ENCODE measurements around the gene CIT.
A peak's percentile ranks its signal among the peaks of the same experiment; 100 is the strongest.
"Not testable (repeated sequence)": the region's sequence is repeated elsewhere in the genome, so short reads cannot be mapped to it uniquely, and the experiment has no call there.

CIT gene

DNA sequence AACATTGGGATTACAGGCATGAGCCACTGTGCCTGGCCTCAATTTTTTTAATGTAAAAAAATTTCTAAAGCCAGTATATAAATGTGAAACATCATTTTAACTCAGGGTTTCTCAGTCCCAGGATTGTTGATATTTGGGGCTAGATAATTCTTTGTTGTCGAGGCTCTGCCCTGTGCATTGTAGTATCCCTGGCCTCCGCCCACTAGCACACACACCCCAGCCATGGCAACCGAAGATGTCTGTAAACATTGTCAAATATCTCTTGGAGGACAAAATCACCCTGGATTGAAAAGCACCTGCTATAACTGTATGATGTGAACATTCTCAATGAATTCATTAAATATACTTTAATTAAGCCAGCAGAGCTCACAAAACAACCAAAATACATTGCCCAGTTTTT is 8.4 kb upstream of the CIT start:
- peaks cover 30% of the 10 kb centered on the region for H3K27me3 Mint-ChIP-seq (ENCODE audit: low read depth)

DNA sequence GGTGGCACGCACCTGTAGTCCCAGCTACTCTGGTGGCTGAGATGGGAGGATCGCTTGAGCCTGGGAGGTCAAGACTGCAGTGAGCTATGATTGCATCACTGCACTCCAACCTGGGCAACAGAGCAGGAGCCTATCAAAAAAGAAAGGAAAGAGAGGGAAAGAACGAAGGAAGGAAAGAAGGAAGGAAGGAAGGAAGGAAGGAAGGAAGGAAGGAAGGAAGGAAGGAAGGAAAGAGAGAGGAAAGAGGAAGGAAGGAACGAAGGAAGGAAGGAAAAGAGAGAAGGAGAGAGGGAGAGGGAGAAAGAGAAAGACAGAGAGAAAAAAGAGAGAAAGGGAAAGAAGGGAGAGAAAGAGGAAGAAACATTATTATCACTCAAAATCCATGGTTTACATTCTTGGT is 6.7 kb upstream of the CIT start:
- peaks cover 32% of the 10 kb centered on the region for H3K27me3 Mint-ChIP-seq (ENCODE audit: low read depth)
- not testable (repeated sequence) for H3K4me3 Mint-ChIP-seq; H3K27ac Mint-ChIP-seq; H3K36me3 Mint-ChIP-seq (ENCODE audit: low read depth); H3K9me3 Mint-ChIP-seq; DNase-seq (ENCODE audit: low spot score); H3K4me1 Mint-ChIP-seq (ENCODE audit: low read depth)

More for the DNA sequence above, 8.4 kb upstream of the CIT start:
- H3K4me3 Mint-ChIP-seq: no peak overlapping the region
- H3K9me3 Mint-ChIP-seq: no peaks in the 10 kb centered on the region
- no peaks in the 10 kb centered on the region for H3K4me1 Mint-ChIP-seq (ENCODE audit: low read depth)
- no peak overlapping the region for H3K27ac Mint-ChIP-seq
- no peak for DNase-seq (ENCODE audit: low spot score)
- no peaks in the 10 kb centered on the region for H3K36me3 Mint-ChIP-seq (ENCODE audit: low read depth)

- Mint-ChIP-seq H3K9me3 (no peaks in the 10 kb centered on the region), H3K27me3 (ENCODE audit: low read depth) (peaks cover 32% of the 10 kb centered on the region), H3K27ac (no peak overlapping the region), H3K4me3 (no peak overlapping the region), H3K36me3 (ENCODE audit: low read depth) (no peaks in the 10 kb centered on the region), H3K4me1 (ENCODE audit: low read depth) (peaks cover 2% of the 10 kb centered on the region)
- no peak for DNase-seq (ENCODE audit: low spot score)
These were observed 6.1 kb upstream of the CIT start for GRCh38 chr12:119883237-119883636.

DNA sequence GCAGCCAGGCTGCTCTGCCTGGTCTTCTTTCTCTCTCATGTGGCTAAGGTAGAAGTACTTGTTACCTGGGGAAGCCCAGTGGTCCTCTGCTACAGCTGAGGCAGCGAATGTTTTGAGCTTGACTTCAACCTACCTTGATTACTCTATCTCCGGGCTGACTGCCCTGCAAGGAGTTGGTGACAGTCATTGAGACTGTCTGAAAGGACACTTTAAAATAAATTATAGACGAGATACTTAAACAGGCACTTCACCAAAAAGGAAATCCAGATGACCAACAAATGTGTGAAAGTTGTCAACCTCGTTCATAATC is 474 bp upstream of the CIT start:
- H3K27me3 Mint-ChIP-seq (ENCODE audit: low read depth): peaks cover 14% of the 10 kb centered on the region
- peaks cover 13% of the 10 kb centered on the region for H3K36me3 Mint-ChIP-seq (ENCODE audit: low read depth)
- peak overlapping the region; percentile 73 for H3K27ac Mint-ChIP-seq
- no peak for DNase-seq (ENCODE audit: low spot score)
- peak overlapping the region; percentile 95 for H3K4me3 Mint-ChIP-seq
- H3K4me1 Mint-ChIP-seq (ENCODE audit: low read depth): peaks cover 18% of the 10 kb centered on the region
- H3K9me3 Mint-ChIP-seq: no peaks in the 10 kb centered on the region

DNA sequence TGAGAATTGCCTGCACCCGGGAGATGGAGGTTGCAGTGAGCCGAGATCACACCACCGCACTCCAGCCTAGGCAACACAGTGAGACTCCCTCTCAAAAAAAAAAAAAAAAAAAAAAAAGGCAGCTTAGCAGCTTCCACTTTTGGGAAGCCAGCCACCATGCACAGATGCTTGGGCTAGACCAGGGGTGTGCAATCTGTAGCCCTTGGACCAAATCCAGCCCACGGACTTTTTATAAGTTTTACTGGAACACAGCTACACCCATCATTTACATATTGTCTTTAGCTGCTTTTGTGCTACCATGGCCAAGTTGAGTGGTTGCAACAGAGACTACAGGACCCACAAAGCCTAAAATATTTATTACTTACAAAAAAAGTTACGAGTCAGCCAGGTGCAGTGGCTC is 6.7 kb downstream of the CIT start:
- Mint-ChIP-seq H3K9me3 (no peaks in the 10 kb centered on the region), H3K27me3 (ENCODE audit: low read depth) (no peaks in the 10 kb centered on the region), H3K27ac (no peak overlapping the region), H3K4me1 (ENCODE audit: low read depth) (peaks cover 6% of the 10 kb centered on the region), H3K4me3 (no peak overlapping the region), H3K36me3 (ENCODE audit: low read depth) (peaks cover 40% of the 10 kb centered on the region)
- no peak for DNase-seq (ENCODE audit: low spot score)

GRCh38 chr12:119869720-119870119 is 7.4 kb downstream of the CIT start:
- no peak overlapping the region for H3K4me3 Mint-ChIP-seq
- H3K4me1 Mint-ChIP-seq (ENCODE audit: low read depth): peaks cover 3% of the 10 kb centered on the region
- H3K9me3 Mint-ChIP-seq: no peaks in the 10 kb centered on the region
- H3K27me3 Mint-ChIP-seq (ENCODE audit: low read depth): no peaks in the 10 kb centered on the region
- no peak overlapping the region for H3K27ac Mint-ChIP-seq
- H3K36me3 Mint-ChIP-seq (ENCODE audit: low read depth): peaks cover 38% of the 10 kb centered on the region
- no peak for DNase-seq (ENCODE audit: low spot score)

GRCh38 chr12:119868992-119869391 is 8.1 kb downstream of the CIT start:
- H3K36me3 Mint-ChIP-seq (ENCODE audit: low read depth): peaks cover 39% of the 10 kb centered on the region

DNA sequence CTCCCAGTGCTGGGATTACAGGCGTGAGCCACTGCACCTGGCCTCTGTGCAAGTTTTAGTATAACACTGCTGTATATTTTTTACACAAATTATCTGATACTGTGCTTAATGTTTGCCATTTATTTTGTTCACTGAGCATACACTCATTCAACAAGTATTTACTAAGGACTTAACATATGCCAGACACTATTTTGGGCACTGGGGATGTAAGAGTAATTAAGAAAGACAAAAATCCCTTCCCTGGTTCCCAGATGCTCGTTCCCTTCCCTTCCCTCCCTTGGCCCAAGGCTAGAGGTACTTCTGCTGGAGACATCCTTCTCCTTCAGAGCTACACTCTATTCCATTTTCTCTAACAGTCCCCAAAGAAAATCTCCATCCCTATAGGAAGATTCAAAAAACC is 12.5 kb downstream of the CIT start:
- Mint-ChIP-seq H3K36me3 (ENCODE audit: low read depth) (peaks cover 33% of the 10 kb centered on the region), H3K27me3 (ENCODE audit: low read depth) (no peaks in the 10 kb centered on the region), H3K4me3 (no peak overlapping the region), H3K4me1 (ENCODE audit: low read depth) (no peaks in the 10 kb centered on the region), H3K27ac (no peak overlapping the region), H3K9me3 (no peaks in the 10 kb centered on the region)
- no peak for DNase-seq (ENCODE audit: low spot score)

More at GRCh38 chr12:119868992-119869391, 8.1 kb downstream of the CIT start:
- no peak for DNase-seq (ENCODE audit: low spot score)
- H3K27me3 Mint-ChIP-seq (ENCODE audit: low read depth): no peaks in the 10 kb centered on the region
- peaks cover 3% of the 10 kb centered on the region for H3K4me1 Mint-ChIP-seq (ENCODE audit: low read depth)
- no peaks in the 10 kb centered on the region for H3K9me3 Mint-ChIP-seq
- H3K4me3 Mint-ChIP-seq: no peak overlapping the region
- H3K27ac Mint-ChIP-seq: no peak overlapping the region

- no peaks in the 10 kb centered on the region for H3K9me3 Mint-ChIP-seq
- no peak overlapping the region for H3K27ac Mint-ChIP-seq
- H3K36me3 Mint-ChIP-seq (ENCODE audit: low read depth): peaks cover 35% of the 10 kb centered on the region
- no peak for DNase-seq (ENCODE audit: low spot score)
- no peaks in the 10 kb centered on the region for H3K27me3 Mint-ChIP-seq (ENCODE audit: low read depth)
- H3K4me1 Mint-ChIP-seq (ENCODE audit: low read depth): peaks cover 2% of the 10 kb centered on the region
- H3K4me3 Mint-ChIP-seq: no peak overlapping the region
These were observed 17.9 kb downstream of the CIT start for GRCh38 chr12:119859241-119859640.

GRCh38 chr12:119857041-119857591 is 20.0 kb downstream of the CIT start:
- Mint-ChIP-seq H3K4me1 (ENCODE audit: low read depth) (peaks cover 2% of the 10 kb centered on the region), H3K9me3 (no peaks in the 10 kb centered on the region), H3K4me3 (no peak overlapping the region), H3K36me3 (ENCODE audit: low read depth) (peaks cover 28% of the 10 kb centered on the region), H3K27ac (no peak overlapping the region), H3K27me3 (ENCODE audit: low read depth) (no peaks in the 10 kb centered on the region)
- DNase-seq (ENCODE audit: low spot score): no peak

DNA sequence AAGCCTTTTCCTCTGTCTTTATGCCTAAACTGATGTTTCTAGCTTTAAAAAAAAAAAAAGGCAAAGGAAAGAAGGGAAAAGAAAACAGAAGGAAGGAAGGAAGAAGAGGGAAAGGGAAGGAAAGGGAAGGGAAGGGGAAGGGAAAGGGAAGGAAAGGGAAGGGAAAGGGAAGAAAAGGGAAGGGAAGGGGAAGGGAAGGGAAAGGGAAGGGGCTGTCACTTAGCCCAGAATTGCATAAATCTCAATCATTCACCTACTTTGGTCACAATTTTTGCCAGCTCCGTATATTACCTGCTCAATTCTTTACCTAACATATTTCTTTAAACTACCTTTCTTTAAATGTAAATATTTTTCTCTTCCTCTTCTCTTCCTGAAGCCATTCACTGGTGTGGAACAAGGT is 26.8 kb downstream of the CIT start:
- H3K4me3 Mint-ChIP-seq: no peak overlapping the region
- no peak overlapping the region for H3K27ac Mint-ChIP-seq
- no peak for DNase-seq (ENCODE audit: low spot score)
- no peaks in the 10 kb centered on the region for H3K9me3 Mint-ChIP-seq
- no peaks in the 10 kb centered on the region for H3K4me1 Mint-ChIP-seq (ENCODE audit: low read depth)
- H3K27me3 Mint-ChIP-seq (ENCODE audit: low read depth): no peaks in the 10 kb centered on the region
- H3K36me3 Mint-ChIP-seq (ENCODE audit: low read depth): peaks cover 47% of the 10 kb centered on the region

DNA sequence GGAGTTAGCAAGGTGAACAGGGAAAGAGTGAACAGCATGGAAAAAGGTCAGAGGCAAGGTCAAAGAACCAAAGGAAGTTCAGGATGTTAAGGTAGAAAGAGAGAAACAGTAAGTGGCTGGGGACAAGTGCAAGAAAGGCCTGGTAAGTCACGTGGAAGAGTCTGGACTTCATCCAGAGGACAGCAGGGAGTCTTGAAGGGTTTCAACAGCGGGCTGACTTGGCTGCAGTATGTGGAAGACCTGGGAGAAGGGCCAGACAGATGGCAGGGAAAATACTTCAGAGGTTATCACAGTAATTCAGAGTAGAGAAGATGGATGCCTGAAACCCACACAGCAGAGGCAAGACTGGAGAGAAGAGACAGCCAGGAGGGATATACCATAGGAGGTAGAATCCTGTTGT is 34.0 kb downstream of the CIT start:
- Mint-ChIP-seq H3K4me1 (ENCODE audit: low read depth) (peaks cover 1% of the 10 kb centered on the region), H3K27ac (no peak overlapping the region), H3K27me3 (ENCODE audit: low read depth) (no peaks in the 10 kb centered on the region), H3K4me3 (no peak overlapping the region), H3K36me3 (ENCODE audit: low read depth) (peaks cover 72% of the 10 kb centered on the region), H3K9me3 (peaks cover 5% of the 10 kb centered on the region)
- DNase-seq (ENCODE audit: low spot score): no peak

DNA sequence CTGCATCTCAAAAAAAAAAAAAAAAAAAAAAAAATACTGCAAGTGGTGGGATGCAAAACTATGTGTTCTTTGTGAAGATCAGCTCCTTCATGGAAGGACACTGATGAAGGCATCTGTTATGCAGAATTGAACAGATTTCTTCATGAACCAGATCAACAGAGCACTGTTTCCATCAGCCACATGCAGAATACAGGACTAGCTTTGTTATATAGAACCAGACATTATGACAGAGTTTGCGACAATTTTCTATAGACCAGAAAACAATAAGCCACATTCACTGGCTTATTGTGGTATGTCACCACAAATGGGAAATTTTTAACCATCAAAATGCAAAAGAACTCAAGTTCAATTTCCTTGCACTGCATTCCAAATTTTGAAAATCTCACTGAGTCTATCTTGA is 34.7 kb downstream of the CIT start:
- H3K4me3 Mint-ChIP-seq: no peak overlapping the region

GRCh38 chr12:119841433-119842210 is 35.5 kb downstream of the CIT start:
- no peak for DNase-seq (ENCODE audit: low spot score)
- Mint-ChIP-seq H3K36me3 (ENCODE audit: low read depth) (peaks cover 69% of the 10 kb centered on the region), H3K27ac (no peak overlapping the region), H3K27me3 (ENCODE audit: low read depth) (no peaks in the 10 kb centered on the region), H3K4me3 (no peak overlapping the region), H3K4me1 (ENCODE audit: low read depth) (peaks cover 1% of the 10 kb centered on the region), H3K9me3 (peaks cover 5% of the 10 kb centered on the region)

More for the DNA sequence above, 34.7 kb downstream of the CIT start:
- peaks cover 5% of the 10 kb centered on the region for H3K9me3 Mint-ChIP-seq
- H3K4me1 Mint-ChIP-seq (ENCODE audit: low read depth): peaks cover 1% of the 10 kb centered on the region
- DNase-seq (ENCODE audit: low spot score): no peak
- peaks cover 68% of the 10 kb centered on the region for H3K36me3 Mint-ChIP-seq (ENCODE audit: low read depth)
- H3K27me3 Mint-ChIP-seq (ENCODE audit: low read depth): no peaks in the 10 kb centered on the region
- H3K27ac Mint-ChIP-seq: no peak overlapping the region

DNA sequence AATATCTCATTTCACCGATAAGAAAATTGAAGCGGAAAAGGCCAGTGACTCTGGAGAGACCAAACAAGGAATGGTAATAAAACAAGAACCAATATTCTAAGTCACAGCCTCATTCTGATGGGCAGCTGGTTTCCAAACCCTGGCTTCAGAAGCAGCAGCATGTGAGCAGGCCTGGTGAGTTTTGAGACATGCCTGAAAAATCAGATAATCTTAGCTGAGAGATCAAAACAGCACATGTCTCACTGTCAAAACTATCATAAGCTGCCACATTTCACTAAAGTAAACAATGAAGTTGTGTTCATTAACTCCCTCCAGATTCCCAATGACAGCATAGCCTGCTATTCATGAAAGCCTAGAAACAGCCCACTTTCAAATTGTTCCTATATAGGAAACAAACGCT is 36.5 kb downstream of the CIT start:
- H3K4me3 Mint-ChIP-seq: no peak overlapping the region
- H3K27ac Mint-ChIP-seq: no peak overlapping the region
- DNase-seq (ENCODE audit: low spot score): no peak
- peaks cover 63% of the 10 kb centered on the region for H3K36me3 Mint-ChIP-seq (ENCODE audit: low read depth)
- peaks cover 1% of the 10 kb centered on the region for H3K4me1 Mint-ChIP-seq (ENCODE audit: low read depth)
- peaks cover 5% of the 10 kb centered on the region for H3K9me3 Mint-ChIP-seq
- no peaks in the 10 kb centered on the region for H3K27me3 Mint-ChIP-seq (ENCODE audit: low read depth)

All from T-helper 2 cell treated with Interferon-gamma antibody and Interleukin-4, amounts not matched to agents 5 μg/mL and 100 μg/mL, for 36 hours (primary cell).